IgD-negative memory B cell (primary cell): Measurements from ENCODE around the gene CNDP1. TPM values are rescaled to one million over a fixed set of nuclear protein-coding genes. Genes with fewer than 3 reads are reported as not detected.
A peak's percentile ranks its signal among the peaks of the same experiment; 100 is the strongest.

Experiments used
- H3K27ac Mint-ChIP-seq, 3 donors: one replicate each; pipeline ENCODE4 v1.8.0; 2020 to 2022; ENCODE audit warnings: mild to moderate bottlenecking in 3 of 3, mixed read lengths in 3 of 3, moderate library complexity in 1 of 3
- H3K27me3 Mint-ChIP-seq: one replicate; pipeline ENCODE4 v1.8.0; 2021; ENCODE audit warnings: mixed read lengths
- H3K36me3 Mint-ChIP-seq: one replicate; pipeline ENCODE4 v1.8.0; 2020; ENCODE audit warnings: mild to moderate bottlenecking, mixed read lengths
- H3K4me1 Mint-ChIP-seq, 3 donors: one replicate each; pipeline ENCODE4 v1.8.0; 2020 to 2022; ENCODE audit warnings: mixed read lengths in 3 of 3, mild to moderate bottlenecking in 1 of 3
- H3K4me3 Mint-ChIP-seq, 4 donors: one replicate each; pipeline ENCODE4 v1.8.0; 2020 to 2022; ENCODE audit warnings: mild to moderate bottlenecking in 4 of 4, mixed read lengths in 4 of 4, moderate library complexity in 3 of 4
- H3K9me3 Mint-ChIP-seq, 3 donors: one replicate each; pipeline ENCODE4 v1.8.0; 2020 to 2021; ENCODE audit warnings: mixed read lengths in 3 of 3, mild to moderate bottlenecking in 1 of 3
- polyA plus RNA-seq: library from polyadenylated mRNA; unstranded; fragments of 300-500 nt; fragmentation: Illumina TruSeq; gene quantifications from one replicate; pipeline ENCODE4 v1.2.3, GENCODE V29; 2021

CNDP1 gene
- polyA plus RNA-seq, 1 donor from 2014 or later: not detected

- Mint-ChIP-seq H3K4me3 (no peak overlapping the region), H3K9me3 (no peaks in the 10 kb centered on the region), H3K27me3 (peaks cover 4% of the 10 kb centered on the region), H3K36me3 (peaks cover 6% of the 10 kb centered on the region), H3K4me1 (peaks cover 8 to 19% (median 14%) of the 10 kb centered on the region in 3 donors), H3K27ac (no peak overlapping the region)
These were observed 56.4 kb downstream of the CNDP1 start for GRCh38 chr18:74590671-74591070.

- peaks cover 25 to 36% (median 36%) of the 10 kb centered on the region in 3 donors for H3K4me1 Mint-ChIP-seq
- peaks cover 6% of the 10 kb centered on the region for H3K36me3 Mint-ChIP-seq
- no peaks in the 10 kb centered on the region for H3K9me3 Mint-ChIP-seq
These were observed 61.1 kb downstream of the CNDP1 start for GRCh38 chr18:74595431-74595830.

GRCh38 chr18:74597034-74597661 lies 62.8 kb downstream of the CNDP1 start:
- H3K27ac Mint-ChIP-seq: peak overlapping the region; percentile 99

More at GRCh38 chr18:74595431-74595830, 61.1 kb downstream of the CNDP1 start:
- H3K27me3 Mint-ChIP-seq: no peaks in the 10 kb centered on the region
- peak overlapping the region; percentile 2 to 98 (median 84) for H3K4me3 Mint-ChIP-seq
- H3K27ac Mint-ChIP-seq: peak overlapping the region in 2 of 3 donors; percentile 43 to 99

GRCh38 chr18:74597662-74598349 lies 63.5 kb downstream of the CNDP1 start, which contains the start of gene ZNF407:
ZNF407 (plus strand) TSS chr18:74597870; CDS start chr18:74631020, 33,150 bp downstream.
- Mint-ChIP-seq H3K9me3 (no peaks in the 10 kb centered on the region), H3K4me3 (peak within 1 kb of the TSS; percentile 93 to 99 (median 98)), H3K27ac (peak within 1 kb of the TSS; percentile 99), H3K36me3 (peaks cover 8% of the 10 kb centered on the region), H3K4me1 (peaks cover 29 to 47% (median 43%) of the 10 kb centered on the region in 3 donors), H3K27me3 (no peaks in the 10 kb centered on the region)

More at GRCh38 chr18:74597034-74597661, 62.8 kb downstream of the CNDP1 start:
- Mint-ChIP-seq H3K4me3 (peak overlapping the region; percentile 93 to 99 (median 98)), H3K9me3 (no peaks in the 10 kb centered on the region), H3K4me1 (peaks cover 30 to 46% (median 40%) of the 10 kb centered on the region in 3 donors), H3K36me3 (peaks cover 6% of the 10 kb centered on the region), H3K27me3 (no peaks in the 10 kb centered on the region)

- H3K9me3 Mint-ChIP-seq: no peaks in the 10 kb centered on the region
- H3K4me3 Mint-ChIP-seq: peak overlapping the region; percentile 93 to 99 (median 98)
- H3K4me1 Mint-ChIP-seq: peaks cover 28 to 47% (median 47%) of the 10 kb centered on the region in 3 donors
- H3K27me3 Mint-ChIP-seq: no peaks in the 10 kb centered on the region
- peaks cover 4% of the 10 kb centered on the region for H3K36me3 Mint-ChIP-seq
- H3K27ac Mint-ChIP-seq: peak overlapping the region; percentile 96 to 99 (median 99)
These were observed 64.2 kb downstream of the CNDP1 start for GRCh38 chr18:74598350-74599001.

- no peak overlapping the region for H3K27ac Mint-ChIP-seq
- H3K4me1 Mint-ChIP-seq: peaks cover 11 to 29% (median 25%) of the 10 kb centered on the region in 3 donors
- H3K4me3 Mint-ChIP-seq: no peak overlapping the region
- no peaks in the 10 kb centered on the region for H3K27me3 Mint-ChIP-seq
- no peaks in the 10 kb centered on the region for H3K9me3 Mint-ChIP-seq
- peaks cover 3% of the 10 kb centered on the region for H3K36me3 Mint-ChIP-seq
These were observed 70.1 kb downstream of the CNDP1 start for GRCh38 chr18:74604361-74604760.

GRCh38 chr18:74604774-74605173 lies 70.5 kb downstream of the CNDP1 start:
- peaks cover 9 to 29% (median 25%) of the 10 kb centered on the region in 3 donors for H3K4me1 Mint-ChIP-seq
- no peak overlapping the region for H3K4me3 Mint-ChIP-seq
- no peak overlapping the region for H3K27ac Mint-ChIP-seq

GRCh38 chr18:74608681-74609080 lies 74.4 kb downstream of the CNDP1 start:
- no peak overlapping the region for H3K27ac Mint-ChIP-seq
- no peaks in the 10 kb centered on the region for H3K9me3 Mint-ChIP-seq
- no peaks in the 10 kb centered on the region for H3K36me3 Mint-ChIP-seq
- H3K4me1 Mint-ChIP-seq: peaks cover 12 to 34% (median 27%) of the 10 kb centered on the region in 3 donors
- no peaks in the 10 kb centered on the region for H3K27me3 Mint-ChIP-seq
- H3K4me3 Mint-ChIP-seq: no peak overlapping the region

More at GRCh38 chr18:74604774-74605173, 70.5 kb downstream of the CNDP1 start:
- Mint-ChIP-seq H3K36me3 (peaks cover 3% of the 10 kb centered on the region), H3K27me3 (no peaks in the 10 kb centered on the region), H3K9me3 (no peaks in the 10 kb centered on the region)

GRCh38 chr18:74609535-74609934 lies 75.2 kb downstream of the CNDP1 start:
- Mint-ChIP-seq H3K4me3 (no peak overlapping the region), H3K9me3 (no peaks in the 10 kb centered on the region), H3K27me3 (no peaks in the 10 kb centered on the region), H3K36me3 (peaks cover 3% of the 10 kb centered on the region), H3K4me1 (peaks cover 9 to 30% (median 29%) of the 10 kb centered on the region in 3 donors), H3K27ac (no peak overlapping the region)

GRCh38 chr18:74610051-74610615 lies 75.8 kb downstream of the CNDP1 start:
- Mint-ChIP-seq H3K9me3 (no peaks in the 10 kb centered on the region), H3K4me1 (peaks cover 9 to 30% (median 29%) of the 10 kb centered on the region in 3 donors), H3K36me3 (peaks cover 7% of the 10 kb centered on the region), H3K27ac (no peak overlapping the region), H3K27me3 (no peaks in the 10 kb centered on the region), H3K4me3 (no peak overlapping the region)

- Mint-ChIP-seq H3K27me3 (no peaks in the 10 kb centered on the region), H3K27ac (no peak overlapping the region), H3K4me3 (no peak overlapping the region), H3K4me1 (peaks cover 9 to 30% (median 29%) of the 10 kb centered on the region in 3 donors), H3K36me3 (peaks cover 7% of the 10 kb centered on the region), H3K9me3 (no peaks in the 10 kb centered on the region)
These were observed 76.6 kb downstream of the CNDP1 start for GRCh38 chr18:74610860-74611259.

GRCh38 chr18:74611765-74612164 lies 77.5 kb downstream of the CNDP1 start:
- Mint-ChIP-seq H3K4me3 (no peak overlapping the region), H3K27ac (no peak overlapping the region), H3K4me1 (peaks cover 9 to 30% (median 29%) of the 10 kb centered on the region in 3 donors)

GRCh38 chr18:74613381-74613780 lies 79.1 kb downstream of the CNDP1 start:
- no peak overlapping the region for H3K4me3 Mint-ChIP-seq
- H3K36me3 Mint-ChIP-seq: peaks cover 7% of the 10 kb centered on the region
- no peaks in the 10 kb centered on the region for H3K27me3 Mint-ChIP-seq
- peaks cover 8 to 30% (median 29%) of the 10 kb centered on the region in 3 donors for H3K4me1 Mint-ChIP-seq
- H3K27ac Mint-ChIP-seq: no peak overlapping the region
- no peaks in the 10 kb centered on the region for H3K9me3 Mint-ChIP-seq

More at GRCh38 chr18:74611765-74612164, 77.5 kb downstream of the CNDP1 start:
- Mint-ChIP-seq H3K9me3 (no peaks in the 10 kb centered on the region), H3K27me3 (no peaks in the 10 kb centered on the region), H3K36me3 (peaks cover 7% of the 10 kb centered on the region)

- H3K4me3 Mint-ChIP-seq: no peak overlapping the region
- H3K27ac Mint-ChIP-seq: no peak overlapping the region
- H3K36me3 Mint-ChIP-seq: peaks cover 7% of the 10 kb centered on the region
- H3K4me1 Mint-ChIP-seq: peaks cover 3 to 14% (median 12%) of the 10 kb centered on the region in 3 donors
- no peaks in the 10 kb centered on the region for H3K27me3 Mint-ChIP-seq
- no peaks in the 10 kb centered on the region for H3K9me3 Mint-ChIP-seq
These were observed 82.2 kb downstream of the CNDP1 start for GRCh38 chr18:74616494-74616893.
